Psoas muscle (tissue), 8 donors: Measurements from ENCODE around the gene BMPR1A. TPM values are rescaled to one million over a fixed set of nuclear protein-coding genes. Genes with fewer than 3 reads are reported as not detected.
A peak's percentile ranks its signal among the peaks of the same experiment; 100 is the strongest.

ENCODE experiments used
- ATAC-seq, 4 donors: fragments of 200-7000 bp; cut with Tn5 transposase; one replicate each; pipeline ENCODE4 v1.9.1; 2020; ENCODE audit warnings: moderate library complexity in 3 of 4, mild to moderate bottlenecking in 2 of 4
- DNase-seq, 2 donors: peaks; one replicate each; pipeline ENCODE4 v3.0.0-alpha.2; 2020
- H3K27ac ChIP-seq: fragments of 200-600 bp; one replicate; pipeline ENCODE4 v1.8.0; 2022
- H3K27me3 ChIP-seq, 3 donors: fragments of 200-600 bp in 1 of 3; one replicate each; pipeline versions ENCODE4 v1.6.1 to v1.8.0; 2013 to 2022; ENCODE audit warnings: low read length in 2 of 3, mild to moderate bottlenecking in 2 of 3, moderate library complexity in 1 of 3; ENCODE audit not compliant: insufficient read depth in 3 of 3
- H3K36me3 ChIP-seq, 2 donors: fragments of 200-600 bp in 1 of 2; one replicate each; pipeline versions ENCODE4 v1.6.1 to v1.8.0; 2013 to 2022; ENCODE audit warnings: low read depth in 1 of 2, mild to moderate bottlenecking in 1 of 2, moderate library complexity in 1 of 2; ENCODE audit not compliant: insufficient read depth in 1 of 2
- H3K4me1 ChIP-seq: fragments of 200-600 bp; one replicate; pipeline ENCODE4 v1.8.0; 2022
- H3K4me3 ChIP-seq: fragments of 200-600 bp; one replicate; pipeline ENCODE4 v1.8.0; 2022; ENCODE audit warnings: mild to moderate bottlenecking
- H3K9me3 ChIP-seq: fragments of 200-600 bp; one replicate; pipeline ENCODE4 v1.8.0; 2022
- CTCF ChIP-seq: fragments of 200-600 bp; IDR thresholded peaks from one replicate; pipeline ENCODE4 v1.8.0; 2022; ENCODE audit warnings: antibody characterized with exemption
- WGBS, 3 donors: extraction: QIAGEN DNeasy Blood & Tissue Kit; methylation state at CpG; one replicate each; pipeline versions ENCODE4 v1.1.6 to v1.1.7; 2013; 5-methylcytosine and 5-hydroxymethylcytosine counted together
- intact Hi-C, 2 donors: fragments of 100-400 bp; cut with DNase I; formaldehyde crosslinking; loops; one replicate each; pipeline versions ENCODE4 v1.11.0 to v1.14.2; 2022
- polyA plus RNA-seq, 3 donors: library from polyadenylated mRNA; stranded (reverse); fragments of 200-250 nt; gene quantifications; one replicate each; pipeline ENCODE4 v1.2.3, GENCODE V29; 2013
- total RNA-seq, 4 donors: library from RNA; stranded (reverse); fragmentation: NEBNext Ultra II Directional in 2 of 4; extraction: Animal tissue kit (Norgen Biotek cat#: 25700) in 2 of 4; gene quantifications; one replicate each; pipeline versions ENCODE4 v1.2.1 to v1.2.4, GENCODE V29; 2021 to 2023
- donor health status: healthy with polysubstance abuse.
- donor health status: DM: no; HTN: no; CAD: no; lungs with moderate emphysema.
- donor health status: Bipolar disorder and iron deficiency.
- donor health status: healthy.
- donor health status: DM: yes; HTN: yes; CAD: no.
- donor health status: DM: no; HTN: no; CAD: no.
- donor health status: DM: no; HTN: no; CAD: no.
- donor health status: DM: yes; HTN: yes; CAD: no.

The BMPR1A gene
- total and polyA plus RNA-seq, 7 donors = 4.6 to 30.0 (median 22.7) TPM

- Histone ChIP-seq H3K4me1 (peaks cover 29% of the 10 kb centered on the region), H3K4me3 (no peak overlapping the region), H3K27ac (no peak overlapping the region), H3K36me3 (peaks cover 0 to under 1% of the 10 kb centered on the region in 2 donors), H3K27me3 (no peaks in the 10 kb centered on the region), H3K9me3 (no peaks in the 10 kb centered on the region)
- intact Hi-C loops = no loop called here
- no peak for ATAC-seq
- 83 to 89% (median 88%) methylated on average over 3 of the region's 3 CpGs for WGBS, 3 donors
- DNase-seq = no peak
- no peak for TF ChIP-seq CTCF
Observed at GRCh38 chr10:86870679-86871078, 114.3 kb downstream of the BMPR1A start.

DNA sequence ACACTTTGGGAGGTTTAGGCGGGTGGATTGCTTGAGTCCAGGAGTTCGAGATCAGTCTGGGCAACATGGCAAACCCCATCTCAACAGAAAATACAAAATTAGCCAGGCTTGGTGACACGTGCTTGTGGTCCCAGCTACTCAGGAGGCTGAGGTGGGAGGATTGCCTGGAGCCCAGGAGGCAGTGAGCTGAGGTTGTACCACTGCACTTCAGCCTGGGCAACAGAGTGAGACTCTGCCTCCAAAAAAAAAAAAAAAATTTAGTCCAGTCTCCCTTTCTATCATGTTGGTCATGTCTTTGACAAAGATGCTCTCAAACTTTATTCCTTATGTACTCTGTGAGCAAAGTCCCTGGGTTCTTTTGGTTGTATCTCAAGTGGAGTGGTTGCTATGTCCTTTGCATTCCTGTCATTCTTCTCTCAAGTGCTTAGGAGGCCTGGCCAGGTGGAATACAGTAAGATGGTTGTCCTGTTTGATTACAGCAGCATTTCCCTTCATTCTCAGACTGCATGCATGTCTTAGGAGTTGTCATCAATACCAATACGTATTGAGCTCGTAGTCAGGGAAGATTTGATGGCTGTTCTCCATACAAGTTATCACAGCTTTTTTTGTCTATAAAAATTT, 115.3 kb downstream of the BMPR1A start:
- H3K4me1 ChIP-seq = peaks cover 20% of the 10 kb centered on the region
- H3K36me3 ChIP-seq = peaks cover 0 to 10% of the 10 kb centered on the region in 2 donors
- no peak for TF ChIP-seq CTCF
- ATAC-seq (no peak), DNase-seq (no peak)
- H3K27me3 ChIP-seq = no peaks in the 10 kb centered on the region
- no peak overlapping the region for H3K4me3 ChIP-seq
- no peak overlapping the region for H3K27ac ChIP-seq
- intact Hi-C loops = no loop called here
- WGBS, 3 donors = 76 to 83% (median 80%) methylated on average over 5 of the region's 5 CpGs
- no peaks in the 10 kb centered on the region for H3K9me3 ChIP-seq

- no peaks in the 10 kb centered on the region for H3K9me3 ChIP-seq
- H3K27me3 ChIP-seq = no peaks in the 10 kb centered on the region
- ATAC-seq (peak in 2 of 4 donors; percentile 28 to 33), DNase-seq (no peak)
- 47 to 53% (median 49%) methylated on average over 4 of the region's 4 CpGs for WGBS, 3 donors
- peaks cover 0 to 13% of the 10 kb centered on the region in 2 donors for H3K36me3 ChIP-seq
- no peak for TF ChIP-seq CTCF
- intact Hi-C loops = no loop called here
- H3K4me3 ChIP-seq = no peak overlapping the region
- peaks cover 14% of the 10 kb centered on the region for H3K4me1 ChIP-seq
- no peak overlapping the region for H3K27ac ChIP-seq
Observed at GRCh38 chr10:86872757-86873156, 116.3 kb downstream of the BMPR1A start.

- no peak for TF ChIP-seq CTCF
- Histone ChIP-seq H3K4me3 (no peak overlapping the region), H3K4me1 (peaks cover 6% of the 10 kb centered on the region), H3K36me3 (peaks cover 0 to 13% of the 10 kb centered on the region in 2 donors), H3K27me3 (no peaks in the 10 kb centered on the region), H3K9me3 (no peaks in the 10 kb centered on the region), H3K27ac (no peak overlapping the region)
- WGBS, 3 donors = 85 to 91% (median 89%) methylated on average over 2 of the region's 2 CpGs
- DNase-seq (no peak), ATAC-seq (no peak)
- intact Hi-C loops = no loop called here
Observed at GRCh38 chr10:86876748-86877147, 120.3 kb downstream of the BMPR1A start.
